Measurements from ENCODE around the gene PRKG1.

GRCh38 chr10:51651063-51651462 lies 576.8 kb downstream of the PRKG1 start:
- TF ChIP-seq CTCF (conservative IDR thresholded peaks at IDR 0.05 in 1 of 2, IDR thresholded peaks at IDR 0.05 in 1 of 2; ENCODE audit: low read depth in 1 of 2, low read length in 2 of 2) = no peak
- TF ChIP-seq EZH2 (IDR thresholded peaks at IDR 0.05; ENCODE audit: low read length, missing control alignments) = no peak
